ENCODE measurements around the gene EXTL2.

GRCh38 chr1:100903777-100904176, 9.1 kb upstream of the EXTL2 start:
- TF ChIP-seq CTCF (IDR thresholded peaks at IDR 0.05) (no peak), EZH2 (IDR thresholded peaks at IDR 0.05; ENCODE audit: borderline replicate concordance, insufficient read depth, low read depth, low read length, poor library complexity, severe bottlenecking) (no peak)

All from B cell (primary cell).